Left renal cortex interstitium (tissue), 4 donors: Measurements from ENCODE around the gene LAMC2. TPM values are rescaled to one million over a fixed set of nuclear protein-coding genes. Genes with fewer than 3 reads are reported as not detected.
A peak's percentile ranks its signal among the peaks of the same experiment; 100 is the strongest.

Experiments used
- DNase-seq, 4 donors: peaks; one replicate each; pipeline ENCODE4 v3.0.0-alpha.2; 2013; ENCODE audit warnings: low read depth in 4 of 4, low spot score in 2 of 4, missing footprints in 1 of 4
- polyA plus RNA-seq, 4 donors: library from polyadenylated mRNA; unstranded; fragments of 120-200 nt; gene quantifications; one replicate each; pipeline ENCODE4 v1.2.1, GENCODE V29; 2013; ENCODE audit not compliant: insufficient read length in 4 of 4

The LAMC2 gene
- polyA plus RNA-seq, 4 donors: 4.9 to 8.6 (median 5.5) TPM

DNA sequence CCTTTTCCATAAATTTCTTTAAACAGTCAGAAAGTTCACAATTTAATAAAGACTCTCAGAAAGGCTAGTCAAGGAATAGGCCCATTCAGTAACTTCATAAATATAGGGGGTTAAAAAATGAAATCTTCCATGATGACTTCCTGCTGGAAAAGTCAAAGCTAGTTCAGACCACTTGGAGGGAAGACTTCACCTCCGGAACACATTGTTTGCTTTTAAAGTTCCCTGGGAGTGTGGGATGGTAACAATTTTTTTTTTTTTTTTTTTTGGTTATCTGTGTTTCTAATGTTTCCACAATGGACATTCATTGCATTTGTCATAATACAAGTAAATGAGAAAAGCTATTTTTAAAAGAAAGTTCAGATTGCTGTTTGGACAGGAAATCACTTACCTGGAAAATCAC lies 18.4 kb upstream of the LAMC2 start:
- DNase-seq: no peak

DNA sequence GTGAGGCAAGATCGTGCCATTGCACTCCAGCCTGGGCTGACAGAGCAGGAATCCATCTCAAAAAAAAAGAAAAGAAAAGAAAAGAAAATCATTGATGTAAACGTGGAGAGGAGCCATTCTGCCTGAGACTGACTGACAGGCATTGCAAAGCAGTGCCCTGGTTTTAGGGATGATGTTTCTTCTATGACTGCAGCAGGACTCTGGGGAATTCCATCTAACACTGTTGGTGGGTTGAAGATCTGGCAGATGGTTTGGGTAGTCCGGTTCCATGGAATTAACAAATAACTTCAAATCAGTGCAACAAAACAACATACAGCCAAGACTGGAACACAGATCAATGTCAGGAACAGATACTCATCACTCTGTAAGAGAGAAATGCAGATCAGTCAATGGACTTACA lies 17.8 kb upstream of the LAMC2 start:
- DNase-seq: no peak

DNA sequence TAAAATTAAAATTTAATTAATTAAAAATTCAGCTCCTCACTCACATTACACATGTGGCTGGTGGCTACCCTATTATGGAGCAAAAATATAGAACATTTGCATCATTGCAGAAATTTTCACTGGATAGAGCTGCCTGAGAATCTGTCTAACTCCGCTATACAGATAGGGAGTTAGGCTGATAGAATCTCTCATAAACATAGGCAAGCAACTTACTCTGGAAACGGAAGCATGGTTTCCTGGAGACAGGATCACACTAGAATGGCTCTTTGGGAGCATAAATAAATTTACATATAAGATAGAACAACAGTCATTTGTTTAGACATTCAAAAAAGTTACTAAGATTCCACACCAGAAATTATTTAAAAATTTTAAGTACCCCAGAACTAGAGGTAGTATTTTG lies 12.2 kb upstream of the LAMC2 start:
- DNase-seq: no peak

DNA sequence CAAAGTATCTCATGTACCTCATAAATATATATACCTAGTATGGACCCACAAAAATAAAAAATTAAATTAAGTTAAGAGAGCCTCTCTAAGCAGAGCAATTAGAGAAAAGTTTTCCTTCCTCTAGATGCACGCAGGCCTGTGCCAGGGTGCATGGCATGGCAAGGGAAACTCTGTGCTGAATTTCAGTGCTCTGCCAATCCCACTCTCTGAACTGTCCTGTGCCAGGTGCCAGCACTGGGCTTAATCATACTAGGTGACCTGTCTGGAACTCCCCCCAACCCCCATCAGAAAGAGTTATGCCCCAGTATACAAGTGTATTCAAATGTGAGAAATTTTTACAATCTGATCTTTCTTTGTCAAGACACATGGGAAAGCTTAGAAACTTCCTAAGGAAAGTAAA lies 10.4 kb upstream of the LAMC2 start:
- DNase-seq: no peak

DNA sequence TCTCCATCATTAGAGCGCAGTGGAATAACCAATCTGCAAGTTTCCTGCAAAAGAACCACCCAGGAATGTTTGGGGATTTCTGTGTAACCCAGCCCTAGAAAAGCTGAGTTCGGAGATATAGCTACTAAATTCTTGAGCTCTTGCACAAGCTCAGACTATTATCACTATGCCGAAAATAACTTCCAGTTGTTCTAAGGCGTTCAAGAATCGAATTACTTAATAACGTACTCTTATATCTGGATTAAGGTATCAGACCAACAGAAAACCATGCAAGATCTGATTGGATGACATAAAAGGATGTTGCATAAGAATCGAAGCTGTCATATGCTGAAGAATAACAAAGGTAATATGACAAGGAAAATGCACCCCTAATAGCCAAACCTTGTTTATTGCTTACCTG lies 7.5 kb upstream of the LAMC2 start:
- DNase-seq: no peak

DNA sequence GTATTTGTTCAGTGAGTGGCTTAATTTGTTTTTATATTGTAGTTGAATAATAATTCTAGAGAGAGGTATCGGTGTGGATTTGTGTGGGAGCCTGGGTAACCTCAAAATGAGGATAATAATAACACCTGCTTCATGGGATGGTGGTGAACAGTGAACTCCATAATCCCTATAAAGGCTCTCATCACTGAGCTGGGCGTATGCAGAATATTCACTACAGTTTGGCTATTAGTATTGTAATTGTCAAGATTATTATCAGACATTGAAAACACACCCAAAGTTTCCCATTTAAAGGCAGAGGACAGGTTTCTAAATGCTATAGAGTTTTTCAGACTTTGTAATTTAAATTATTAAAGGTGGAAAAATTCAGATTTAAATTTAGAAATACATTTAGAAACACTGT lies 7.0 kb upstream of the LAMC2 start:
- no peak for DNase-seq

DNA sequence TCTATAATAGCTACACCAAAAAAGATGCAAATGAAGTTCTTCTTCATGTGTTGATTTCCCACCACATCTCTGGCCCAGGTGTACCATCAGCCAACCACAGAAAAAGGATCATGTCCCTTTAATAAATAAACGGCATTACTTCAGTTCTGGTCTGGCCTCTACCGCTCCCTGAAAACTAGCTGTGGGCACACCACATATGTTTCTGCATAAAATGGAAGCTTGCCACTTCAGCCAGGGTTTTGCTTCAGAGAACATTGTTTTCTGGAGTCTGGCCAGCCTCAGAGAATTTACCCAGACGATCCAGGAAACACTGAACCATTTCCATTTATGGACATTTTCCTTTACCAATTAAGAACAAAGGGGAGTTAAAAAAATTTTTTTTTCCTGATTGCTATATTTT lies 5.8 kb upstream of the LAMC2 start:
- DNase-seq: peak in 1 of 4 donors; percentile 57

DNA sequence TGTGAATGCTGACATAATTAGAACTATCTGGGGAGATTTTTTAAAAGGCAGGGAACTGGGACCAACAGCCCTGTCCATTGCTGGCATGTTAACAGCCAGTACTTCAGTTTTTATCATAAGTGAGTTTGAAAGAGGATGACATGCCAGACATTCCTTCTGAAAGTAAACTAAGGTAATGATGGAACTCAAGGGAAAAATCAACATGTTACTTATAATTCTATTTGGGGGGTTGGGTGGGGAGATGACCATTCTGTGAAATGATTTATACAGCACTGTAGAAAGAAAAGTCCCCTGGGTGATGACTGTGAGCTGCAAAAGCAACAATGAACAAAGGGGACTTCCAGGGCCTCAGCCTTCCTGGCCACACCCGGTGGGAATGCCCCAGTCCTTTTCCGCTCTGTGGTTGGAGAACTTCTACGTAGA lies 5.4 kb upstream of the LAMC2 start:
- no peak for DNase-seq

DNA sequence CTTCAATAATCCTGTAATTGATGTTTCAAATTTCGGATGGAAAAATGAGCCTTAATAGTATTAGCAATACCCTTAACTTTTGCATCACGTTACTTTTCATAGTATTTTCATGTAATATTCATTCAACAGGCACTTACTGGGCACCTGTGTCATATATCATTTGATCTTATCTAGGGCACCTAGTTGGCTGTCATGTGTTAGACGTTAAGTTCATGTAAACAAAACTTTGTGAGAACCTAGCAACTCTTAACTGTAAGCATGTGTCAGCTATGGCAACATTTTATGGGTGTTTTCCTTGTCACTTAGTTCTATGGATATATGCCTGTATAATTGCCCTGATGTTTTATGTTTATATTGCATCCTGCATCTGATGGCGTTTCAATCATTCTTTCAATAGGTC lies 777 bp downstream of the LAMC2 start:
- no peak for DNase-seq

DNA sequence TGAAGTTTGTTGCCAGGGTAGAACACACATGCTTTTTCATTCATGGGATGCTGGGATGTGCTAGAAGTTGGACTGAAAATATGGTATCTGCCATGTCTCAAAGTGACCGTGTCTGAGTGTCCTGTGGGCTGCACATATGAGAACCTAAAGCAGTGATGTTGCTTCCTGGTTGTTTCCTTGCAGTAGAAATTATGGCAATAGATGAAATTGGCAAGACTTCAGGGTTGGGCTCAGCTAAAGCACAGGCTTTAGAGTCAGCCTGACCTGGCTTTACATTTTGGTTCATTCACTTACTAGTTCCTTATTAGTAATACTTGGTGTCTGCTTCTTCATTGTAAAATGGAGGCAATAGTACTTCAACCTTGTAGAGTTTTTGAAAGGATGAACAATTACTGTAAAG lies 2.2 kb downstream of the LAMC2 start:
- DNase-seq: no peak

DNA sequence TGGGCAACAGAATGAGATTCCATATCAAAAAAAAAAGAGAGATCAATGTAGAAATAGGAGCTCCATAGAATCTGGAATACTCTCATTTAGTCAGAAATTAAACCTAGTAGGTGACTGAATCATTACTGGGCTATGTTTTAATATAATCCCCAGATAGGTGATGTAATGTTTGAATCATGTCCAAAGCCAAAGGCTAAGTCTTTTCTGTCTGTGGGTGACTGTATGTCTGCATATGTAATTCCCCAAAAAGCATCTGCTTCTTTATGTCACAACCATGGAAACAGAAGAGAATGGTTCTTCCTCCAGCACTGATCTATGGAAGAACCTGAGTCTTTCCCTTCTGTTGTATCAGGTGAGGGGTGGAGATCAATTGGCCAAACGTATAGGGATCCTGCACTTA lies 5.8 kb downstream of the LAMC2 start:
- no peak for DNase-seq

DNA sequence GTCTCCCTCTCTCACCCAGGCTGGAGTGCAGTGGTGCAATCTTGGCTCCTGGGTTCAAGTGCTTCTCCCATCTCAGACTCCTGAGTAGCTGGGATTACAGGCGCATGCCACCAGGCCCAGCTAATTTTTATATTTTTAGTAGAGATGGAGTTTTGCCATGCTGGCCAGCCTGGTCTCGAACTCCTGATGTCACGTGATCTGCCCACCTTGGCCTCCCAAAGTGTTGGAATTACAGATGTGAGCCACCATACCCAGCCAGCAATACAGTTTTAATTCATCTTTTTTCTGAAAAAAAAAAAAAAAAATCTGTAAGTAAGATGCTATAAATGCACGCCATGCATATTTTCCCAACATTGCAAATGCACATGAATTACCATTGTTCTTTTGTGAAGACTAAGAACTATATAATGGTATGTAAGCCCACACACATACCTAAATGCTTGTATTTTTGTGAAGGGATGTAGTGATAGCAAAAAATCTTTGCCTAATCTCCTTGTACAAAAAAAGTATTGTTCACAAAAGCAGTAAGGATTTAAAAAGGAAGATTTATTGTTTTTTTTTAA lies 8.0 kb downstream of the LAMC2 start:
- DNase-seq: no peak

DNA sequence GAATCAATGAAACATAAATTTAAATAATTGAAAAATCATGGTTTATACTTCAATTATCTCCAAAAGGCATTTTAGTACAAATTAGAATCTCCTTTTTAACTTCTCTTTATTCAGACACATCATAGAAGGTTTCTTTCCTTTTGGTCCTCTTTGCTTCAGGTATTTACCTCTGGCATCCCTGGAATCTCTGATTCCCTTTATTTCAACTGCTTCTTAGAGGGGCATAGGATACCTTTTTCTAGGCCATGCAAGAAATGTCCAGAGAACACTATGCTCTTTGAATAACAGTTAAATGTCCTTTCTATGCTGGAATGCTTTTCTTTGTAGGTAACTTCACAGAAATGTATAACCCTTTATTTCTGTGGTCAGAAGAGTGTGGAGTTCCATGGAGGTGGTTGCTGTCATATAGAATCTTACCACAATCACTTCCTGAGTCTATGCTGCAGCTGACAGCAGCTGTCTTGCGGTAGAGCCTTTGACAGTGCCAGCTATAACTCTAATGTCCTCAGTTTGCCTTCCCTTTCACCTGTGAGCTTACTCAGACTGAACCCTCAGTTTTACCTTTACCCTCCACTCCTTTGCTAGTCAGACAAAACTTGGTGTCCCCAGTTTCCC lies 8.6 kb downstream of the LAMC2 start:
- DNase-seq: no peak

DNA sequence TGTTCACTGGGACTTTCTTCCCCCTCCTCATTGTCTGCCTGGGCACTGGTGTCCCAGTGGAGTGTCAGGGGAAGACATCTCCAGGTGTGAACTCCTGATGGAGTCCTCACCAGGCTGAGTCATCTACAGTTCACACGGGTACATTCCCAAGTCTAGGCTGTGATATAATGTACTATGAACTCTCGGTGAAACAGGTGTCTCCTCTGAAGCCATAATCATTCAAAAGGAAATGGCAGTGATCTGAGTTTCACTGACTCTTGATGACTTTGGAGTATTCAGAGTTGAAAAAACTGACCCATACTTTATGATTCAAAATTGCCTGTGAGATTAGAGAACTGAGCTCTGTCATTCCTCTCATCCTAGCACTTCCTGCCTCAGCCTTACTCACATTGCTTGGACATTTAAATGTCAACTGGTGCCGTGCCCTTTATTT lies 9.1 kb downstream of the LAMC2 start:
- no peak for DNase-seq

DNA sequence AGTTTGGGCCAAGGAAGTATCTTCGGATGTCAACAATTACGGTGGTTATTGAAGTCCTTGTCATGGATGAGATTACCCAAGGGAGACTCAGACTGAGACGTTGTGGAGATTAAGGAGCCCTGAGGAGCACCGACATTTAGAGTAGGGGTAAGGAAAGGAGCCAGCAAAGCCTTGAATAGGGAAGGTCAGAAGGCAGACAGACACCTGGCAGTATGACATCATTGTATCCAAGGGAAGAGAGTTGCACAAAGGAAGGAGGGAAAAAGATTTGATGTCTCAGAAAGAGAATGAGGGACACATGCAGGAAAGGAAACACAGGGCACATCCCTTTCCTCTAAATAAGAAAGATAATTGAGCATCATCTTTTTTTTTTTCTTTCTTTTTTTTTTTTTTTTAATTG lies 11.7 kb downstream of the LAMC2 start:
- no peak for DNase-seq

DNA sequence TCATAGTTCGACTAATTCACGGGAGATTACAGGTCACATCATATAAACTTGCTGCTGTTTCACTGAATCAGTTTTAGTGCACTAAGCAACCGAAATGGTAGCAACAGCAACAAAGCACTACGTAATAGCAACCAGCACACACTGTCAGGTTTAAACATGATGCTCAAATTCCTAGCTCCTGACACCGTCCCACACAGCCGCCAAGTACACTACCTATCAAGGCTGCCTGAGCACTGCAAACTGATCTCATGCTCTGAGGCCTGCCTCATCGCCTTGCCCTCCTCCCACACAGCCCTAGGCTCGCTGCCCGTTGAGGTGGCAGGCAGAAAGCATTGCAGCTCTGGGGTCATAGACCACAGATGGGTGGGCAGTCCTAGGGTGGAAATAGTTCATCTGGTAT lies 12.4 kb downstream of the LAMC2 start:
- no peak for DNase-seq

DNA sequence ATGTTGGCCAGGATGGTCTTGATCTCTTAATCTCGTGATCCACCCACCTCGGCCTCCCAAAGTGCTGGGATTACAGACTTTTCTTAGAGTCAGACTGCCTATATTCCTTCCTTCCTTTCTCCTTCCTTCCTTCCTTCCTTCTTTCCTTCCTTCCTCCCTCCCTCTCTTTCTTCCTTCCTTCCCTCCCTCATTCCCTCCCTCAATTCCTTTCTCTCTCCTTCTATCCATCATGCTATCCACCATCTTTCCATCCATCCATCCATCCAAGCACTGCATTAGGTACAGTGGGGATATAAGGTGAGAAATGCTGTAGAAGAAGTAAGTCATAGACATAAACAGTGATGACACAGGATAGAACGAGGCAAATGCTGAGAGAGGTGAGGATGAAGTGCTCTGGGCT lies 13.2 kb downstream of the LAMC2 start:
- DNase-seq: no peak

DNA sequence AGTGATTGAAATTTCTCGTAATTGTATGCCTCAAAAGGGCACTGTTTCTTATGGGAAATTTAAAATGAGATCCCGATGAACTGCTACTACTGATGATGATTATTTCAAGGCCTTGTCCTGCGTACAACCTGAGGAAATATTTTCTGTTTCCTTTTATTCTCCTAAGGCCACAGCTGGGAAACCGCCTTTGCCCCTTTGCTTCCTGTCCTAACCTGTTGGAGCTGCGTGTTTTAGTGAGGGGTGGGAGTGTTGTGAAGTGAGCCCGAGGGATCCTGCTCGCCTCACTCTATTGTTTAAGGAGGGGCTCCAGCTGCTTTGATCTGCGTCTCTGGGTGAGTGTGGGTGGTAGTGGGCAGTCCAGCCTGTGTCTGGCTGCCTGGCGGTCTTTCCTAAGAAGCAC lies 14.4 kb downstream of the LAMC2 start:
- no peak for DNase-seq

DNA sequence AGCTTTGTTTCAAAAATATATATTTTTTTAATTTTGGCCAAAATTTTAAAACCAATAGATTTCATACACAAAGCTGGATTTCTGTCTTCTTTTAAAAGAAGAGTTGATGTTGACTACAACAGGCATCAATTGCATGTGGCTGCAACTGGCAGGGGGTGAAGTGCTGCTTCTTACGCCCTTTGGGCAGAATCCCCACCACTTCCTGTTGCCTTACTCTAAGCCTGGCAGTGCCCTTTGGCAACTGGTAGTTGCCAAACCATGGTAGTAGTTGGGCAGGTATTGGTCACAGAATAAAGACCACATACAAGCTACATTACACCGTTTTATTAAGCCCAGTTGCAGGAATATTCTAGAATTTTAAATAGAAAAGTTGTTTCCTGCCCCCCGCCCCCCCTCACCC lies 17.0 kb downstream of the LAMC2 start:
- DNase-seq: no peak

DNA sequence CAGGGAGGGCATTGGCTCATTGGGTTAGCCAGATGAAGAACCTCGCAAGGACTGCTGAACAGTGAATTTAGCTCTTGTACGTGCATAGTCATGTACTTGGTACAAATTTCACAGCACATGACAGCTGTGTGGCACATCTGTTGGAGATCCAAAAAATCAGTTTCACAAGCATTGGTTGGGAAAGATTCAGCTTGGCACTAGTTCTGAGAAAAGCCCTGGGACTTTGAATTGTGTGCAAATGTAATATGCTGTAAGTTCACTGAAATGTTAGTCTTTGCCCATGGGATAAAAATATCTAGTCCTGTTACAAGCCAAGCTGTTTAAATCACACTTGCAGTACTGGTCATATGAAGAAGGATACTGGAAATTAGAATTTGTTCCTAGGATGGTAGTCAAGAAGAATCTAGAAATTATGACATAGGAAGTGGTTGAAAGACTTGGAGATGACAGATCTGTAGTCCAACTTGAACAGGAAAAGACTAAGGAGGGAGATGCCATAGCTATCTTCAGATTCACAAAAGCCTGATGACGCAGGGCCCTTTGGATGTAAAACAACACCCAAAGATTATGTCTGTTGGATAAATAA lies 19.2 kb downstream of the LAMC2 start:
- DNase-seq: no peak

DNA sequence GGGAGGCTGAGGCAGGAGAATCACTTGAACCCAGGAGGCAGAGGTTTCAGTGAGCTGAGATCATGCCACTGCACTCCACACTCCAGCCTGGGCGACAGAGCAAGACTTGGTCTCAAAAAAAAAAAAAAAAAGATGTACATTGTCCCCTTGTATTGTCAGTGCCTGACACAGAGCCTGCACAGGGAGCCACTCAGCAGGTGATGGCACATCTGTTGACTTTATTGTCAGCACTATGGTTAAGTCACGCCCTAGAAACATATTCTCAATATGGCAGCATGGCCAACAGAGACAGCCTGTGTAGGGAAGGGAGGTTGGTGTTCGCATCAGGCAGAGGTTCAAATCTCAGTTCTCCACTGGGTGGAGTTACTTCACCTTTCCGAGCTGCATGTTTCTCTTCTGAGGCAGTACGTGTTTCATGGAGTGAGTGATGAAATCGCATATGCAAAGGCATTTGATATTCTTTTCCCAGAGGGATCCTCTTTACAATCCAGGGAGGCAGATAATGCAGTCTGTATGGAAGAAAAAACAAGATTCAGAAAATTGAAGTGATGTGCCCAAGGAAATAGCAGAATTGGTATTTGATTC lies 20.6 kb downstream of the LAMC2 start:
- no peak for DNase-seq

DNA sequence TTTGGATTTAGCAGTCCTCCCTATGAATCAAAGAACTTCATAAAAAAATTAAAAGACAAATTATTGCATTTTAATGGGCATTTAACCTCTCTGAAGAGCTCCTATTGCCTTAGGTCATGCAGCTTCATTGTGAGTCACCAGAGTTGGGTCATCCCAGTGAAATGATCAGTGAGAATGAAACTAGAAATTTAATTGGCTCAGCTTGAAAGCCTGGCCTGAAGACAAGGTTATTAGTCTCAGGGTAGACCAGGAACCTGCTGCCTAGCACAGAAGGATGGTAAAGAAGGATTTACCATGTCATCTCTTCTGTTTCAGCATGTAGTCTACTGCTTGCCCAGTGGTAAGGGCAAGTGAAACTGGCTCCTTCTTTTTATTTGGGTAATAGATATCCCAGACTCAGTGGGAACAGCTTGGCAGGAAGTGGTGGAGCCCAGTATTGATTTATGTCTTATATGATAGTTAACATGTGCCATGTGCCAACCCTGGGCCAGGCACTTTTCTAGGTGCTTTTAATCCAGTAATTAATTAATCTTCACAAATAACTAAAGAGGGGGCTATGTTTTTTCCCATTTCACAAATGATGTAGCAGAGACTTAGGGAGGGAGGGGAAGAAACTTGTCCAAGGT lies 23.6 kb downstream of the LAMC2 start:
- no peak for DNase-seq
